ENCODE results near the gene VAMP2.

Gene VAMP2

DNA sequence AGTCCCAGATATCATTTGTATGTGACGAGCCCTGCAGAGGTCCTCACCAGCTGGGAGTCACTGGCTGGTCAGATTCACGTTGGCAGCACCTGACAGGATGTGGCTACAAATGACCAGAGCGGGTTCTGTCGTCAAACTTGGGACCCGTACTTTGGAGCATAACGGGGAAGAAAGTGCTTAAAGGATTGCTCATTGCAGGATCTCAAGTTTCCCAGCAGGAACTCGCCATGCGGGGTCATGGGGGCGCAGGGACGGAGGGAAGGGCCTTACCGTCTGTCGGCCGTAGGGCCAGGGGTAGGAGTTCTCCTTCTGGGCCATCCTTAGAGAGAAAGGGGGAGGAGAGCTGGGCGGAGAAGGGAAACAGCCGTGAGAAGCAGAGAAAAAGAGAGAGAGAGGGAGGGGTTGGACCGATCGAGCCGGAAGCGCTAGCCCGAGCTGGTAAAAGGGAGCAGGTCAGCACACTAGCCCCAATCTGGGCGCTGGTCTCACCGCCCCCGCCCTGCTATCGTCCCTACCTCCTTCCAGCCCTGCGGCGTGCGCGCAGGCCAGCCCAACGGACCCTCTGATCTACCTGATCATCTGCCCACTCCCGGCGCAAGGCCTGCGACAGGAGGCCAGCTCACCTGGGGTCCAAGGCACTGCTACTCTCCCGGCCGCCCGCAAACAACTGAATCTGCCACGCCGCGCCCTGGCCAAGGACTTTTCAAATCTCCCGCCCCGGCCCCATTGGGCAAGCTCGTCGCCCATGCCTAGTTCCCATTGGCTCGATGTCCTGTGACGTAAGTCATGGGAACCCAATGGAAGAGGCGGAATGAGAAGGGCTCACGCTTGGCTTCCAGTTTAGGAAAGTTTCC lies 47.4 kb upstream of the VAMP2 start, which contains the start of gene AURKB (continued):
- TF ChIP-seq PATZ1 (tag by site-specific recombination; IDR thresholded peaks at IDR 0.05) (peak; percentile 70; the same call in 1 of the 2 replicates), ZNF324 (tag by site-specific recombination; IDR thresholded peaks at IDR 0.05) (peak; percentile 65), ZBTB49 (tag by site-specific recombination; IDR thresholded peaks at IDR 0.05; ENCODE audit: low read depth) (no peak), ZNF639 (tag by site-specific recombination; IDR thresholded peaks at IDR 0.05) (peak; percentile 71), ZNF16 (tag by site-specific recombination; IDR thresholded peaks at IDR 0.05; ENCODE audit: low read depth) (no peak), KLF9 (tag by site-specific recombination; IDR thresholded peaks at IDR 0.05; ENCODE audit: low read depth) (peak; percentile 71), ZFP41 (tag by site-specific recombination; IDR thresholded peaks at IDR 0.05; ENCODE audit: borderline replicate concordance) (no peak), ZNF585B (tag by site-specific recombination; IDR thresholded peaks at IDR 0.05) (no peak), ZNF654 (tag by site-specific recombination; IDR thresholded peaks at IDR 0.05; ENCODE audit: low read depth) (no peak), ZNF19 (tag by site-specific recombination; IDR thresholded peaks at IDR 0.05; ENCODE audit: low read depth) (no peak), EGR2 (tag by site-specific recombination; IDR thresholded peaks at IDR 0.05; ENCODE audit: low read depth) (peak; percentile 60), ZNF629 (tag by site-specific recombination; IDR thresholded peaks at IDR 0.05) (peak; percentile 87), SCRT2 (tag by site-specific recombination; IDR thresholded peaks at IDR 0.05) (no peak), ZFHX2 (tag by site-specific recombination; conservative IDR thresholded peaks at IDR 0.05) (peak; percentile 82), ZNF335 (tag by site-specific recombination; conservative IDR thresholded peaks at IDR 0.05) (no peak; the same call in 1 of the 2 replicates), ZNF26 (tag by site-specific recombination; IDR thresholded peaks at IDR 0.05) (no peak), ZNF426 (tag by site-specific recombination; IDR thresholded peaks at IDR 0.05) (no peak), ZNF2 (tag by site-specific recombination; IDR thresholded peaks at IDR 0.05) (peak; percentile 61; the same call in 1 of the 2 replicates), YY2 (tag by site-specific recombination; IDR thresholded peaks at IDR 0.05) (no peak)
- TF ChIP-seq, protein P1, sequence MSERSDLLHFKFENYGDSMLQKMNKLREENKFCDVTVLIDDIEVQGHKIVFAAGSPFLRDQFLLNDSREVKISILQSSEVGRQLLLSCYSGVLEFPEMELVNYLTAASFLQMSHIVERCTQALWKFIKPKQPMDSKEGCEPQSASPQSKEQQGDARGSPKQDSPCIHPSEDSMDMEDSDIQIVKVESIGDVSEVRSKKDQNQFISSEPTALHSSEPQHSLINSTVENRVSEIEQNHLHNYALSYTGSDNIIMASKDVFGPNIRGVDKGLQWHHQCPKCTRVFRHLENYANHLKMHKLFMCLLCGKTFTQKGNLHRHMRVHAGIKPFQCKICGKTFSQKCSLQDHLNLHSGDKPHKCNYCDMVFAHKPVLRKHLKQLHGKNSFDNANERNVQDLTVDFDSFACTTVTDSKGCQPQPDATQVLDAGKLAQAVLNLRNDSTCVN (tag by site-specific recombination; optimal IDR thresholded peaks at IDR 0.05) = peak; percentile 46
- TF ChIP-seq, protein P2, sequence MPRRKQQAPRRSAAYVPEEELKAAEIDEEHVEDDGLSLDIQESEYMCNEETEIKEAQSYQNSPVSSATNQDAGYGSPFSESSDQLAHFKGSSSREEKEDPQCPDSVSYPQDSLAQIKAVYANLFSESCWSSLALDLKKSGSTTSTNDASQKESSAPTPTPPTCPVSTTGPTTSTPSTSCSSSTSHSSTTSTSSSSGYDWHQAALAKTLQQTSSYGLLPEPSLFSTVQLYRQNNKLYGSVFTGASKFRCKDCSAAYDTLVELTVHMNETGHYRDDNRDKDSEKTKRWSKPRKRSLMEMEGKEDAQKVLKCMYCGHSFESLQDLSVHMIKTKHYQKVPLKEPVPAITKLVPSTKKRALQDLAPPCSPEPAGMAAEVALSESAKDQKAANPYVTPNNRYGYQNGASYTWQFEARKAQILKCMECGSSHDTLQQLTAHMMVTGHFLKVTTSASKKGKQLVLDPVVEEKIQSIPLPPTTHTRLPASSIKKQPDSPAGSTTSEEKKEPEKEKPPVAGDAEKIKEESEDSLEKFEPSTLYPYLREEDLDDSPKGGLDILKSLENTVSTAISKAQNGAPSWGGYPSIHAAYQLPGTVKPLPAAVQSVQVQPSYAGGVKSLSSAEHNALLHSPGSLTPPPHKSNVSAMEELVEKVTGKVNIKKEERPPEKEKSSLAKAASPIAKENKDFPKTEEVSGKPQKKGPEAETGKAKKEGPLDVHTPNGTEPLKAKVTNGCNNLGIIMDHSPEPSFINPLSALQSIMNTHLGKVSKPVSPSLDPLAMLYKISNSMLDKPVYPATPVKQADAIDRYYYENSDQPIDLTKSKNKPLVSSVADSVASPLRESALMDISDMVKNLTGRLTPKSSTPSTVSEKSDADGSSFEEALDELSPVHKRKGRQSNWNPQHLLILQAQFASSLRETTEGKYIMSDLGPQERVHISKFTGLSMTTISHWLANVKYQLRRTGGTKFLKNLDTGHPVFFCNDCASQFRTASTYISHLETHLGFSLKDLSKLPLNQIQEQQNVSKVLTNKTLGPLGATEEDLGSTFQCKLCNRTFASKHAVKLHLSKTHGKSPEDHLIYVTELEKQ (tag by site-specific recombination; IDR thresholded peaks at IDR 0.05; ENCODE audit: borderline replicate concordance) = 0 out of 2 replicates have a peak, but pooled peaks have one; percentile 59
- TF ChIP-seq, protein P3, sequence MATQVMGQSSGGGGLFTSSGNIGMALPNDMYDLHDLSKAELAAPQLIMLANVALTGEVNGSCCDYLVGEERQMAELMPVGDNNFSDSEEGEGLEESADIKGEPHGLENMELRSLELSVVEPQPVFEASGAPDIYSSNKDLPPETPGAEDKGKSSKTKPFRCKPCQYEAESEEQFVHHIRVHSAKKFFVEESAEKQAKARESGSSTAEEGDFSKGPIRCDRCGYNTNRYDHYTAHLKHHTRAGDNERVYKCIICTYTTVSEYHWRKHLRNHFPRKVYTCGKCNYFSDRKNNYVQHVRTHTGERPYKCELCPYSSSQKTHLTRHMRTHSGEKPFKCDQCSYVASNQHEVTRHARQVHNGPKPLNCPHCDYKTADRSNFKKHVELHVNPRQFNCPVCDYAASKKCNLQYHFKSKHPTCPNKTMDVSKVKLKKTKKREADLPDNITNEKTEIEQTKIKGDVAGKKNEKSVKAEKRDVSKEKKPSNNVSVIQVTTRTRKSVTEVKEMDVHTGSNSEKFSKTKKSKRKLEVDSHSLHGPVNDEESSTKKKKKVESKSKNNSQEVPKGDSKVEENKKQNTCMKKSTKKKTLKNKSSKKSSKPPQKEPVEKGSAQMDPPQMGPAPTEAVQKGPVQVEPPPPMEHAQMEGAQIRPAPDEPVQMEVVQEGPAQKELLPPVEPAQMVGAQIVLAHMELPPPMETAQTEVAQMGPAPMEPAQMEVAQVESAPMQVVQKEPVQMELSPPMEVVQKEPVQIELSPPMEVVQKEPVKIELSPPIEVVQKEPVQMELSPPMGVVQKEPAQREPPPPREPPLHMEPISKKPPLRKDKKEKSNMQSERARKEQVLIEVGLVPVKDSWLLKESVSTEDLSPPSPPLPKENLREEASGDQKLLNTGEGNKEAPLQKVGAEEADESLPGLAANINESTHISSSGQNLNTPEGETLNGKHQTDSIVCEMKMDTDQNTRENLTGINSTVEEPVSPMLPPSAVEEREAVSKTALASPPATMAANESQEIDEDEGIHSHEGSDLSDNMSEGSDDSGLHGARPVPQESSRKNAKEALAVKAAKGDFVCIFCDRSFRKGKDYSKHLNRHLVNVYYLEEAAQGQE (tag by site-specific recombination; IDR thresholded peaks at IDR 0.05) = peak; percentile 64; the same call in 1 of the 2 replicates

All from HEK293 (cell line).